GM18861 (cell line): Measurements from ENCODE around the gene PDE4B.
"Not testable (repeated sequence)": the region's sequence is repeated elsewhere in the genome, so short reads cannot be mapped to it uniquely, and the experiment has no call there.

ENCODE experiments used
- ATAC-seq: cut with Tn5 transposase; IDR thresholded peaks from one replicate; pipeline ENCODE4 v1.9.1; 2021; ENCODE audit not compliant: unreplicated experiment

PDE4B gene

GRCh38 chr1:66044912-66045311, 252.2 kb downstream of the PDE4B start:
- no peak for ATAC-seq

GRCh38 chr1:66046415-66046814, 253.7 kb downstream of the PDE4B start:
- no peak for ATAC-seq

- ATAC-seq, result no peak
Measured at GRCh38 chr1:66048011-66048410, 255.3 kb downstream of the PDE4B start.

- ATAC-seq, result no peak
Measured at GRCh38 chr1:66050123-66050522, 257.4 kb downstream of the PDE4B start.

- ATAC-seq, result no peak
Measured at GRCh38 chr1:66050633-66051032, 257.9 kb downstream of the PDE4B start.

GRCh38 chr1:66055092-66055491, 262.4 kb downstream of the PDE4B start:
- no peak for ATAC-seq

- ATAC-seq, result not testable (repeated sequence)
Measured at GRCh38 chr1:66057448-66057847, 264.8 kb downstream of the PDE4B start.

GRCh38 chr1:66058558-66058957, 265.9 kb downstream of the PDE4B start:
- no peak for ATAC-seq

- not testable (repeated sequence) for ATAC-seq
Measured at GRCh38 chr1:66067219-66067618, 274.5 kb downstream of the PDE4B start.

- no peak for ATAC-seq
Measured at GRCh38 chr1:66069976-66070876, 277.5 kb downstream of the PDE4B start.

- no peak for ATAC-seq
Measured at GRCh38 chr1:66073388-66073787, 280.7 kb downstream of the PDE4B start.

- no peak for ATAC-seq
Measured at GRCh38 chr1:66074147-66074546, 281.5 kb downstream of the PDE4B start.

GRCh38 chr1:66078412-66078811, 285.7 kb downstream of the PDE4B start:
- ATAC-seq, result no peak

- ATAC-seq, result no peak
Measured at GRCh38 chr1:66083003-66083402, 290.3 kb downstream of the PDE4B start.

- no peak for ATAC-seq
Measured at GRCh38 chr1:66084442-66084841, 291.7 kb downstream of the PDE4B start.

- ATAC-seq, result no peak
Measured at GRCh38 chr1:66085600-66085999, 292.9 kb downstream of the PDE4B start.

- no peak for ATAC-seq
Measured at GRCh38 chr1:66088787-66089186, 296.1 kb downstream of the PDE4B start.

GRCh38 chr1:66090859-66091457, 298.3 kb downstream of the PDE4B start:
- no peak for ATAC-seq

- no peak for ATAC-seq
Measured at GRCh38 chr1:66095190-66095589, 302.5 kb downstream of the PDE4B start.

GRCh38 chr1:66100959-66101358, 308.3 kb downstream of the PDE4B start:
- not testable (repeated sequence) for ATAC-seq

GRCh38 chr1:66104076-66104475, 311.4 kb downstream of the PDE4B start:
- not testable (repeated sequence) for ATAC-seq

- ATAC-seq, result no peak
Measured at GRCh38 chr1:66108624-66109023, 315.9 kb downstream of the PDE4B start.
